ENCODE measurements around the gene PLAAT4.

PLAAT4 gene

GRCh38 chr11:63590024-63590788 is 53.6 kb downstream of the PLAAT4 start:
- TF ChIP-seq CTCF (IDR thresholded peaks at IDR 0.05; ENCODE audit: borderline replicate concordance, insufficient read depth, low read depth, low read length) = no peak
- no peak overlapping the region for H3K4me3 ChIP-seq (ENCODE audit: low read depth, low read length)

GRCh38 chr11:63592975-63593395 is 56.4 kb downstream of the PLAAT4 start:
- no peak overlapping the region for H3K4me3 ChIP-seq (ENCODE audit: low read depth, low read length)
- peak; percentile 72 for TF ChIP-seq CTCF (IDR thresholded peaks at IDR 0.05; ENCODE audit: borderline replicate concordance, insufficient read depth, low read depth, low read length)

- H3K4me3 ChIP-seq (ENCODE audit: low read depth, low read length) = no peak overlapping the region
- no peak for TF ChIP-seq CTCF (IDR thresholded peaks at IDR 0.05; ENCODE audit: borderline replicate concordance, insufficient read depth, low read depth, low read length)
Observed at GRCh38 chr11:63595296-63595695, 58.7 kb downstream of the PLAAT4 start.

All from GM12875 (cell line).